ENCODE results near the gene TYMP. TPM values are rescaled to one million over a fixed set of nuclear protein-coding genes. Genes with fewer than 3 reads are reported as not detected.

The TYMP gene
- total and polyA plus RNA-seq, 2 of the 4 experiments (the other 2 are of a cell fraction) = 0.18 to 0.74 TPM

GRCh38 chr22:50570861-50571260 lies 41.0 kb upstream of the TYMP start:
- no peak for TF ChIP-seq SMC3 (IDR thresholded peaks at IDR 0.05; ENCODE audit: low read depth, low read length)
- no peak for TF ChIP-seq RAD21 (IDR thresholded peaks at IDR 0.05; ENCODE audit: low read length)
- TF ChIP-seq RFX5 (IDR thresholded peaks at IDR 0.05; ENCODE audit: low read depth, low read length) = no peak
- TF ChIP-seq MXI1 (IDR thresholded peaks at IDR 0.05; ENCODE audit: borderline replicate concordance, low read depth, low read length) = no peak
- TF ChIP-seq CEBPB (IDR thresholded peaks at IDR 0.05; ENCODE audit: low read depth, low read length) = no peak
- TF ChIP-seq, protein P1, sequence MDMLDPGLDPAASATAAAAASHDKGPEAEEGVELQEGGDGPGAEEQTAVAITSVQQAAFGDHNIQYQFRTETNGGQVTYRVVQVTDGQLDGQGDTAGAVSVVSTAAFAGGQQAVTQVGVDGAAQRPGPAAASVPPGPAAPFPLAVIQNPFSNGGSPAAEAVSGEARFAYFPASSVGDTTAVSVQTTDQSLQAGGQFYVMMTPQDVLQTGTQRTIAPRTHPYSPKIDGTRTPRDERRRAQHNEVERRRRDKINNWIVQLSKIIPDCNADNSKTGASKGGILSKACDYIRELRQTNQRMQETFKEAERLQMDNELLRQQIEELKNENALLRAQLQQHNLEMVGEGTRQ (IDR thresholded peaks at IDR 0.05; ENCODE audit: low read depth, low read length) = no peak
- TF ChIP-seq MAZ (IDR thresholded peaks at IDR 0.05; ENCODE audit: borderline replicate concordance, low read depth, low read length) = no peak
- TF ChIP-seq MAFK (IDR thresholded peaks at IDR 0.05; ENCODE audit: low read depth, low read length) = no peak
- no peak for TF ChIP-seq FOS (IDR thresholded peaks at IDR 0.05; ENCODE audit: low read depth, low read length)
- no peak for TF ChIP-seq RCOR1 (IDR thresholded peaks at IDR 0.05; ENCODE audit: insufficient replicate concordance, low read length)
- no peak for TF ChIP-seq POLR2A (IDR thresholded peaks at IDR 0.05; ENCODE audit: low read depth, low read length)
- TF ChIP-seq, protein P2, sequence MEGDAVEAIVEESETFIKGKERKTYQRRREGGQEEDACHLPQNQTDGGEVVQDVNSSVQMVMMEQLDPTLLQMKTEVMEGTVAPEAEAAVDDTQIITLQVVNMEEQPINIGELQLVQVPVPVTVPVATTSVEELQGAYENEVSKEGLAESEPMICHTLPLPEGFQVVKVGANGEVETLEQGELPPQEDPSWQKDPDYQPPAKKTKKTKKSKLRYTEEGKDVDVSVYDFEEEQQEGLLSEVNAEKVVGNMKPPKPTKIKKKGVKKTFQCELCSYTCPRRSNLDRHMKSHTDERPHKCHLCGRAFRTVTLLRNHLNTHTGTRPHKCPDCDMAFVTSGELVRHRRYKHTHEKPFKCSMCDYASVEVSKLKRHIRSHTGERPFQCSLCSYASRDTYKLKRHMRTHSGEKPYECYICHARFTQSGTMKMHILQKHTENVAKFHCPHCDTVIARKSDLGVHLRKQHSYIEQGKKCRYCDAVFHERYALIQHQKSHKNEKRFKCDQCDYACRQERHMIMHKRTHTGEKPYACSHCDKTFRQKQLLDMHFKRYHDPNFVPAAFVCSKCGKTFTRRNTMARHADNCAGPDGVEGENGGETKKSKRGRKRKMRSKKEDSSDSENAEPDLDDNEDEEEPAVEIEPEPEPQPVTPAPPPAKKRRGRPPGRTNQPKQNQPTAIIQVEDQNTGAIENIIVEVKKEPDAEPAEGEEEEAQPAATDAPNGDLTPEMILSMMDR (conservative IDR thresholded peaks at IDR 0.05; ENCODE audit: low read depth, low read length) = no peak
- no peak for TF ChIP-seq NFE2L2 (IDR thresholded peaks at IDR 0.05; ENCODE audit: low read depth, low read length)
- TF ChIP-seq CHD1 (IDR thresholded peaks at IDR 0.05; ENCODE audit: low read depth, low read length) = no peak
- TF ChIP-seq, protein P3, sequence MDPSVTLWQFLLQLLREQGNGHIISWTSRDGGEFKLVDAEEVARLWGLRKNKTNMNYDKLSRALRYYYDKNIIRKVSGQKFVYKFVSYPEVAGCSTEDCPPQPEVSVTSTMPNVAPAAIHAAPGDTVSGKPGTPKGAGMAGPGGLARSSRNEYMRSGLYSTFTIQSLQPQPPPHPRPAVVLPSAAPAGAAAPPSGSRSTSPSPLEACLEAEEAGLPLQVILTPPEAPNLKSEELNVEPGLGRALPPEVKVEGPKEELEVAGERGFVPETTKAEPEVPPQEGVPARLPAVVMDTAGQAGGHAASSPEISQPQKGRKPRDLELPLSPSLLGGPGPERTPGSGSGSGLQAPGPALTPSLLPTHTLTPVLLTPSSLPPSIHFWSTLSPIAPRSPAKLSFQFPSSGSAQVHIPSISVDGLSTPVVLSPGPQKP (IDR thresholded peaks at IDR 0.05; ENCODE audit: borderline replicate concordance, low read depth, low read length) = no peak
- TF ChIP-seq BHLHE40 (IDR thresholded peaks at IDR 0.05; ENCODE audit: low read depth, low read length) = no peak
- in situ Hi-C loops (cut with MboI; ENCODE audit: low sequenced_read_pairs) = no loop called here
- H3K4me3 ChIP-seq (ENCODE audit: insufficient read depth, low read depth, low read length) = no peak overlapping the region
- 0 out of 2 replicates have a peak, but pooled peaks cover 3% of the 10 kb centered on the region for H3K27me3 ChIP-seq (ENCODE audit: control insufficient read depth, insufficient read depth, low read length)
- ATAC-seq (ENCODE audit: low read depth) (no peak), DNase-seq (no peak)
- no peak overlapping the region for H2BK120ac ChIP-seq (ENCODE audit: low read depth, low read length)
- no peak overlapping the region for H2AK5ac ChIP-seq (ENCODE audit: low read depth, low read length)
- no peak overlapping the region for H3K56ac ChIP-seq (ENCODE audit: extremely low read depth, insufficient read depth, low read length)
- no peak overlapping the region for H3K18ac ChIP-seq (ENCODE audit: low read depth, low read length)
- H3K23ac ChIP-seq (ENCODE audit: low read depth, low read length) = no peak overlapping the region
- dilution Hi-C loops (cut with HindIII; ENCODE audit: low sequenced_read_pairs, unreplicated experiment) = no loop called here
- H2AFZ ChIP-seq (replicated peaks; ENCODE audit: low read length, poor library complexity) = no peak overlapping the region
- H4K5ac ChIP-seq (ENCODE audit: low read depth, low read length) = no peak overlapping the region
- no peak overlapping the region for H2BK15ac ChIP-seq (ENCODE audit: low read depth, low read length)
- H3K4me1 ChIP-seq (ENCODE audit: control insufficient read depth, insufficient read depth, low read length) = no peaks in the 10 kb centered on the region
- H3K9me3 ChIP-seq (ENCODE audit: control insufficient read depth, insufficient read depth, low read length) = no peaks in the 10 kb centered on the region
- H3K4ac ChIP-seq (ENCODE audit: low read depth, low read length) = no peak overlapping the region
- H3K79me1 ChIP-seq (ENCODE audit: low read depth in 1 of 2, low read length in 2 of 2) = no peaks in the 10 kb centered on the region
- no peak overlapping the region for H2AK9ac ChIP-seq (replicated peaks; ENCODE audit: low read depth, low read length, poor library complexity)
- no peak overlapping the region for H3K4me2 ChIP-seq (ENCODE audit: low read depth, low read length)
- whole genome bisulfite sequencing, 2 experiments (ENCODE audit: extremely low coverage in 2 of 2, insufficient read length in 1 of 2) = 87% methylated on average over 9 of the region's 12 CpGs; no CpG with 5 or more reads in 1 of the 2 experiments
- no peaks in the 10 kb centered on the region for H3K9me1 ChIP-seq (ENCODE audit: insufficient read depth, low read length)
- no TSS peak for BruUV-seq (replicated peaks)
- H2BK5ac ChIP-seq (ENCODE audit: low read depth, low read length, poor library complexity, severe bottlenecking) = no peak overlapping the region
- H3K9ac ChIP-seq (ENCODE audit: low read depth, low read length) = no peak overlapping the region
- H4K8ac ChIP-seq (ENCODE audit: low read depth in 2 of 2, low read length in 2 of 2) = no peak overlapping the region
- POLR2A ChIA-PET (ENCODE audit: unreplicated experiment) = no interaction called here
- intact Hi-C loops (cut with micrococcal nuclease) = no loop called here
- H3K36me3 ChIP-seq (ENCODE audit: control insufficient read depth, insufficient read depth, low read length) = no peaks in the 10 kb centered on the region; the same call in 1 of the 2 replicates
- no peak overlapping the region for H3K27ac ChIP-seq (ENCODE audit: insufficient read depth, low read length)
- no peak overlapping the region for H2BK20ac ChIP-seq (ENCODE audit: low read depth, low read length)
- no peaks in the 10 kb centered on the region for H4K20me1 ChIP-seq (ENCODE audit: insufficient read depth, low read length)
- H4K91ac ChIP-seq (ENCODE audit: insufficient read depth, low read depth, low read length) = no peak overlapping the region
- H3K14ac ChIP-seq (replicated peaks; ENCODE audit: low read depth, low read length) = no peak overlapping the region
- CTCF ChIA-PET = no interaction called here
